ENCODE data around the gene MUC5AC. TPM values are rescaled to one million over a fixed set of nuclear protein-coding genes. Genes with fewer than 3 reads are reported as not detected.
A peak's percentile ranks its signal among the peaks of the same experiment; 100 is the strongest.

Gene MUC5AC
- polyA plus RNA-seq, 1 donor: 0.37 TPM

DNA sequence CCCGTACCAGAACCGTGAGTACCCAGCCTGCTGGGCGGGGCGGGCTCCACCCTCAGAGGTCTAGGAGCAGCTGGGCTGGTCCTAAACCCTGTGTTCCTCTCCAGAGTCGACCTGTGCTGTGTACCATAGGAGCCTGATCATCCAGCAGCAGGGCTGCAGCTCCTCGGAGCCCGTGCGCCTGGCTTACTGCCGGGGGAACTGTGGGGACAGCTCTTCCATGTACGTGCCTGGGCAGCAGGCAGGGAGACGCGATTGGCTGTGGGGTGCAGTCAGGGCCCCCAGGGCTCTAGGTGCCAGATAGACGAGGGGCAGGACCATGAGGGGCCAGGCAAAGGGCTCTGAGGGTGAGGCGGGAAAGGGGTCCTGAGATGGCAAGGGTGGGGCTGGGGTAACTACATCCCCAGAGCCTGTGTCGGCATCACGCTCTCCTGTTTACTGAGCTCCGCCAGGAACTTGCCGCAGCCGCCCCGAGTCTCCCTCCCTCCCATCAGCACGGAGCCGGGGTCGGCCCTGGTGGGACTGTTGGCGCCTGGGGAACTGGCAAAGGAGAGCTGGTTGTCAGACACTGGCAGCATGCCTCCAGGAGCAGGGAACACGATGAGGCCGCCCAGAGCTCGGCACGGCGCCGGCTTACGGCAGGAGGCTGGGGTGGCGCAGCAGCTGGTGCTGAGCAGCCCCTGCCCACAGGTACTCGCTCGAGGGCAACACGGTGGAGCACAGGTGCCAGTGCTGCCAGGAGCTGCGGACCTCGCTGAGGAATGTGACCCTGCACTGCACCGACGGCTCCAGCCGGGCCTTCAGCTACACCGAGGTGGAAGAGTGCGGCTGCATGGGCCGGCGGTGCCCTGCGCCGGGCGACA lies 42.2 kb downstream of the MUC5AC start:
- H3K36me3 ChIP-seq (ENCODE audit: control insufficient read depth, insufficient read depth, low read length): no peaks in the 10 kb centered on the region
- H3K4me1 ChIP-seq (ENCODE audit: control insufficient read depth, insufficient read depth, low read length): no peaks in the 10 kb centered on the region
- no peak for DNase-seq
- peaks cover 9% of the 10 kb centered on the region for H3K9me3 ChIP-seq (ENCODE audit: control insufficient read depth, low read depth, low read length)
- WGBS (ENCODE audit: insufficient coverage, low lambda C conversion rate): no CpG with 5 or more reads among the region's 47 CpGs
- H3K27me3 ChIP-seq (ENCODE audit: control insufficient read depth, insufficient read depth, low read length): peaks cover 20% of the 10 kb centered on the region
- H3K27ac ChIP-seq (ENCODE audit: low read length): no peak overlapping the region
- no peak overlapping the region for H3K4me3 ChIP-seq (ENCODE audit: low read length)

DNA sequence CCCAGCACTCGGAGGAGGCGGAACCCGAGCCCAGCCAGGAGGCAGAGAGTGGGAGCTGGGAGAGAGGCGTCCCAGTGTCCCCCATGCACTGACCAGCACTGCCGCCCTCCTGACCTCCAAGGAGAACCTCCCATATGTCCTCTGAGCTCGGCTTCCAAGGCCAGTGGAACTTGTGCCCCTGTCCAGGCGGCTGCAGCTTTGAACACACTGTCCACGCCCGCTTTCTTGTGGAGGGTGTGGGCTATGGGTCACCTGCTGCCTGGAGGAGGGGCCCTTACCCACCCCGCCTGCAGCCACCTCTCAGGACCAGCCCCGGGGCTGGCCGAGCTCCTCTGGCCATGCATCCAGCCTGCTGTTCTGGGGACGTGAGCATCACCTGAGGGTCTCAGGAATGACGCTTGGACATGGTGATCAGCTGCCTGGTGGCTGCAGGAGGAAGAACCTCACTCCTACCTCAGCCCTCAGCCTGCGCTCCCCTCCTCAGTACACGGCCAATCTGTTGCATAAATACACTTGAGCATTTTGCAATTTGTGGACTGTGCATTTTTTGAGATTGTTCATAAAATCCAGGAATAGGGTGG lies 42.9 kb downstream of the MUC5AC start:
- Histone ChIP-seq H3K4me3 (ENCODE audit: low read length) (no peak overlapping the region), H3K27me3 (ENCODE audit: control insufficient read depth, insufficient read depth, low read length) (peaks cover 20% of the 10 kb centered on the region), H3K9me3 (ENCODE audit: control insufficient read depth, low read depth, low read length) (peaks cover 5% of the 10 kb centered on the region), H3K27ac (ENCODE audit: low read length) (no peak overlapping the region), H3K36me3 (ENCODE audit: control insufficient read depth, insufficient read depth, low read length) (no peaks in the 10 kb centered on the region), H3K4me1 (ENCODE audit: control insufficient read depth, insufficient read depth, low read length) (no peaks in the 10 kb centered on the region)
- WGBS (ENCODE audit: insufficient coverage, low lambda C conversion rate): no CpG with 5 or more reads among the region's 16 CpGs
- no peak for DNase-seq

DNA sequence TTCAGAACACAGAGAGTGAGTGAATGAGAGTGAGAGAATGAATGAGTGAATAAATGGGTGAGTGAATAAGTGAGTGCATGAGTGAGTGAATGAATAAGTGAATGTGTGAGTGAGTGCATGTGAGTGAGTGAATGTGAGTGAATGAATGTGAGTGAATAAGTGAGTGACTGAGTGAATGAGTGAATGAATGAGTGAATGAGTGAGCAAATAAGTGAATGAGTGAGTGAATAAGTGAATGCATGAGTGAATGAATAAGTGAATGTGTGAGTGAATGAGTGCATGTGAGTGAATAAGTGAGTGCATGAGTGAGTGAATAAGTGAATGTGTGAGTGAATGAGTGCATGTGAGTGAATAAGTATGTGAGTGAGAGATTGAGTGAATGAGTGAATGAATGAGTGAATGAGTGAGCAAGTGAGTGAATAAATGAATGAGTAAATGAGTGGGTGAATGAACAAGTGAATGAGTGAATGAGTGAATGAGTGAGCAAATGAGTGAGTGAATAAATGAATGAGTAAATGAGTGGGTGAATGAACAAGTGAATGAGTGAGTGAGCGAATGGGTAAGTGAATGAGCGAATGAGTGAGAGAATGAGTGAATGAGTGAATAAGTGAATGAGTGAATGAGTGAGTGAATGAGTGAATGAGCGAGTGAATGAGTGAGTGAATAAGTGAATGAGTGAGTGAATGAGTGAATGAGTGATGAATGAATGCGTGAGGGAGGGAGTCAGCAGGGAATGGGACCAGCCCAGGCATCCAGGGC lies 43.8 kb downstream of the MUC5AC start:
- H3K4me3 ChIP-seq (ENCODE audit: low read length): no peak overlapping the region
- H3K27ac ChIP-seq (ENCODE audit: low read length): no peak overlapping the region
- no peaks in the 10 kb centered on the region for H3K9me3 ChIP-seq (ENCODE audit: control insufficient read depth, low read depth, low read length)
- no peaks in the 10 kb centered on the region for H3K36me3 ChIP-seq (ENCODE audit: control insufficient read depth, insufficient read depth, low read length)
- no peak for DNase-seq
- no peaks in the 10 kb centered on the region for H3K4me1 ChIP-seq (ENCODE audit: control insufficient read depth, insufficient read depth, low read length)
- H3K27me3 ChIP-seq (ENCODE audit: control insufficient read depth, insufficient read depth, low read length): peaks cover 20% of the 10 kb centered on the region
- 95% methylated on average over 3 of the region's 4 CpGs for WGBS (ENCODE audit: insufficient coverage, low lambda C conversion rate)

DNA sequence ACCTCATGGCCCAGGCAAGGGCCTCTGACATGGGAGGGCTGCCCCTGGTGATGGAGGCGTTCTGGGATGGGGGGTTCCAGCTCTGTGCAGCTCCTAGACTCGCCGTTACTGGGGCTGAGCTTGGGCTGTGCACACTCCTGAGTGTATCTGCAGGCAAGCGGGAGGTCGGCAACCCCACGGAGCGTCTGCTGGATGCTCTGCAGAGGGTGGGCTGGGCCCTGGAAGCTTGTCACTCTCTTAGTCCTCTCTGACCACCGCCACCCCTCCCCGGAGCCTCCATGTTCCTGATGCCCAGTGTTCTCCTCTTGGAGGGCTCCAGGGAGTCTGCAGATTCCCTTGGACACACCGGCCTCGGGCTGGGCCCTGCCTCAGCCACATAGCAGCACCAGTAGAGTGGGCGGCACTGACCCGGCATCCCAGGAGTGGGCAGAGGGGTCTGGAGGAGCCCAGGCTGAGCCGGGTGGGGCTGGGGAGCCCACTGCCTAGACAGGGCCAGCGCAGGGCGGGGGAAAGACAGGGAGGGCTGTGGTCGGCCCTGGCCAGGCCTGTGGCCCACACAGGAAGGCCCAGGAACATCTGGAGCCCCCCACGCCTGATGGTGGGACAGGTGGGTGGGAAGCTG lies 44.5 kb downstream of the MUC5AC start:
- no peaks in the 10 kb centered on the region for H3K36me3 ChIP-seq (ENCODE audit: control insufficient read depth, insufficient read depth, low read length)
- DNase-seq: no peak
- no CpG with 5 or more reads among the region's 18 CpGs for WGBS (ENCODE audit: insufficient coverage, low lambda C conversion rate)
- H3K9me3 ChIP-seq (ENCODE audit: control insufficient read depth, low read depth, low read length): no peaks in the 10 kb centered on the region
- no peak overlapping the region for H3K27ac ChIP-seq (ENCODE audit: low read length)
- no peak overlapping the region for H3K4me3 ChIP-seq (ENCODE audit: low read length)
- peaks cover 20% of the 10 kb centered on the region for H3K27me3 ChIP-seq (ENCODE audit: control insufficient read depth, insufficient read depth, low read length)
- no peaks in the 10 kb centered on the region for H3K4me1 ChIP-seq (ENCODE audit: control insufficient read depth, insufficient read depth, low read length)

DNA sequence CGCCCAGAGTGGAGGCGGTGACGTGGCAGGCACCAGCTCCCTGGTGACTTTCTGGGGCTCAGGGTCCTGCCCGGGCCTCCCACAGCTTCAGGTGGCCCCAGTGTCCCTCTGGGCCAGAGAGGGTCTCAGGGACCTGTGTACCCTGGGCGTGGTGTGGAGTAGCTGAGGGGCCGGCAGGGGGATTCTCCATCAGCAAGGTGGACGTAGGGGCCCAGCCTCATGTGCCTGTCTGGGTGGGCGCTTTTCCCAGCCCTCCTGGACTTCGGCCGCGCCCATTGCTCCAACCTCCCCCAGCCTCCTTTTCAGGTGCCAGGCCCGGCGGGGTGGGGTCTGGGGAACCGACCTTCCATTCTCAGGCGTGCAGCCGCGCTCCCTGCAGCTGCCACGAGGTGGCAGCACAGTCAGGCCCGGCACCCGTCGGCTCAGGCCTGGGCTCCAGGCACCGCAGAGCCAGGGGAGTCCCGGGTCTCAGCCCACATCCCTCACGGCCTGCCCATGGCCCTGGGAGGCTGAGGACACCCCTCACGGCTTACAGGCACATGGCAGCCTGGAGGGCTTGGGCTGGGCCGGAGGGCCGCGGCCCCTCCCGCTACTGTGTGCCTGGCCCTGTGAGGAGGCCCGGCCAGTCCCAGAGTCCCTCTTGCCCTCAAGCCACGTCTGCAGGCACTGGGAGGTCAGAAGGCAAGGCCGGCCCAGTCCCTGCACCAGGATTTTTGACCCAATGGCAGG lies 45.2 kb downstream of the MUC5AC start:
- Histone ChIP-seq H3K27ac (ENCODE audit: low read length) (no peak overlapping the region), H3K9me3 (ENCODE audit: control insufficient read depth, low read depth, low read length) (no peaks in the 10 kb centered on the region), H3K36me3 (ENCODE audit: control insufficient read depth, insufficient read depth, low read length) (no peaks in the 10 kb centered on the region), H3K27me3 (ENCODE audit: control insufficient read depth, insufficient read depth, low read length) (peaks cover 20% of the 10 kb centered on the region), H3K4me1 (ENCODE audit: control insufficient read depth, insufficient read depth, low read length) (no peaks in the 10 kb centered on the region), H3K4me3 (ENCODE audit: low read length) (no peak overlapping the region)
- no CpG with 5 or more reads among the region's 32 CpGs for WGBS (ENCODE audit: insufficient coverage, low lambda C conversion rate)
- peak; percentile 22 to 23 for DNase-seq

DNA sequence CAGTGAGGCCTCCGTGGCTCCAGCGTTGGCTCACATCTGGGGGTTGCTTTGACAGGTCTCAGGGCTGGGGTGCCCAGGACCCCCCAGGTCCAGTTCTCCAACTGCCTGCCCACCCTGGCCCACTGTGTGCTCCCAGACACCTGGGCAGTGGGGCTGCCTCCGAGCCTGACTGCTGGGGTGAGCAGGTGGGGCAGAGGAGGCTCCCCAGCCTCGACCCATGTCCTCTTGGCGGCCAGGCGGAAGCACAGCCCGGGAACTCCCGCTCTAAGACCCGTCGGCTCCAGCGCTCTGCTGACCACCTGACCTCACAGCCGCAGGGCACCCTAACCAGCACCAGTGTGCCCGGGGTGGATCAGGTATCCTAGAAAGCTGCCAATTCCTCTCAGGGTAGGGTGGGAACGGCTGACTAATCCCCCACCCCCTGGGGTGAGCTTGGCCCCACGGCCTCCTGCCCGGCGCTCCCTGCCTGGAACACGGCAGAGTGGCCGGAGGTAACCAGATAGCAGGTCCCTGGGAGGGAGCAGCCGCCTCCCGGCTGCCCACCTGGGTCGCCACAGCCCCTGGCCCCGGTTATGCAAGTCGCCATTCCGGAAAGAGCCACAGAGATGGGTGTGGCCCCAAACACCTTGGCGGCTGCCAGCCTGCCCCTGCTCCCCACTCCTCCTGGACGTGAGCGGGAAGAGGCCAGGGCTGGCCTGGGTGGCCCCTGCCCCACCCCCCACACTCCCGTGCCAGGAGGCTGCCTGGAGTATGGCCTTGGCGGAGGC lies 45.9 kb downstream of the MUC5AC start:
- H3K27me3 ChIP-seq (ENCODE audit: control insufficient read depth, insufficient read depth, low read length): peaks cover 20% of the 10 kb centered on the region
- no peak for DNase-seq
- H3K4me1 ChIP-seq (ENCODE audit: control insufficient read depth, insufficient read depth, low read length): no peaks in the 10 kb centered on the region
- H3K9me3 ChIP-seq (ENCODE audit: control insufficient read depth, low read depth, low read length): peaks cover 6% of the 10 kb centered on the region
- no CpG with 5 or more reads among the region's 30 CpGs for WGBS (ENCODE audit: insufficient coverage, low lambda C conversion rate)
- no peaks in the 10 kb centered on the region for H3K36me3 ChIP-seq (ENCODE audit: control insufficient read depth, insufficient read depth, low read length)
- no peak overlapping the region for H3K27ac ChIP-seq (ENCODE audit: low read length)
- no peak overlapping the region for H3K4me3 ChIP-seq (ENCODE audit: low read length)

DNA sequence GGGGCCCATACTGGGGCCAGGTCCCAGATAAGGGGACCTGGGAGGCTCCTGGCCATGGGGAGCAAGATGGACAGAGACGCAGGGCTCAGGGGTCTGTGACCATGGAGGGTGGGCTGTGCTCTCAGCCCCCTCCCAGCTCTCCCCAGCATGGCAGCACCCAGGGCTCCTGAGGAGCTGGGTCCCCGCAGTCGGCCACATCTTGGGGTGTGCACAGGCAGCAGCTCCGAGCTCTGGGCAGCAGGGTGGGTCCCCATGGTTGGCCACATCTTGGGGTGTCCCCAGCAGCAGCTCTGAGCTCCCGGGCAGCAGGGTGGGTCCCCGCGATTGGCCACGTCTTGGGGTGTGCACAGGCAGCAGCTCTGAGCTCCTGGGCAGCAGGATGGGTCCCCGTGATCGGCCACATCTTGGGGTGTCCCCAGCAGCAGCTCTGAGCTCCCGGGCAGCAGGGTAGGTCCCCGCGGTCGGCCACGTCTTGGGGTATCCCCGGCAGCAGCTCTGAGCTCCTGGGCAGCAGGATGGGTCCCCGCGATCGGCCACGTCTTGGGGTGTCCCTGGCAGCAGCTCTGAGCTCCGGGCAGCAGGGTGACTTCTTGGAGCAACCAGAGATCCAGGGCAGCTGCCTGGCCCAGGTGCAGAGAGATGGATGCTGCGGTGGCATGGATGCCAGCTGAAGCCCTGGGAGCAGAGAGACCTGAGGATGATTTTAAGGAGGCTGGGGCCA lies 46.8 kb downstream of the MUC5AC start:
- DNase-seq: no peak
- H3K36me3 ChIP-seq (ENCODE audit: control insufficient read depth, insufficient read depth, low read length): no peaks in the 10 kb centered on the region
- H3K9me3 ChIP-seq (ENCODE audit: control insufficient read depth, low read depth, low read length): peaks cover 6% of the 10 kb centered on the region
- peaks cover 14% of the 10 kb centered on the region for H3K27me3 ChIP-seq (ENCODE audit: control insufficient read depth, insufficient read depth, low read length)
- H3K4me1 ChIP-seq (ENCODE audit: control insufficient read depth, insufficient read depth, low read length): no peaks in the 10 kb centered on the region
- H3K27ac ChIP-seq (ENCODE audit: low read length): no peak overlapping the region
- WGBS (ENCODE audit: insufficient coverage, low lambda C conversion rate): no CpG with 5 or more reads among the region's 22 CpGs
- H3K4me3 ChIP-seq (ENCODE audit: low read length): no peak overlapping the region

DNA sequence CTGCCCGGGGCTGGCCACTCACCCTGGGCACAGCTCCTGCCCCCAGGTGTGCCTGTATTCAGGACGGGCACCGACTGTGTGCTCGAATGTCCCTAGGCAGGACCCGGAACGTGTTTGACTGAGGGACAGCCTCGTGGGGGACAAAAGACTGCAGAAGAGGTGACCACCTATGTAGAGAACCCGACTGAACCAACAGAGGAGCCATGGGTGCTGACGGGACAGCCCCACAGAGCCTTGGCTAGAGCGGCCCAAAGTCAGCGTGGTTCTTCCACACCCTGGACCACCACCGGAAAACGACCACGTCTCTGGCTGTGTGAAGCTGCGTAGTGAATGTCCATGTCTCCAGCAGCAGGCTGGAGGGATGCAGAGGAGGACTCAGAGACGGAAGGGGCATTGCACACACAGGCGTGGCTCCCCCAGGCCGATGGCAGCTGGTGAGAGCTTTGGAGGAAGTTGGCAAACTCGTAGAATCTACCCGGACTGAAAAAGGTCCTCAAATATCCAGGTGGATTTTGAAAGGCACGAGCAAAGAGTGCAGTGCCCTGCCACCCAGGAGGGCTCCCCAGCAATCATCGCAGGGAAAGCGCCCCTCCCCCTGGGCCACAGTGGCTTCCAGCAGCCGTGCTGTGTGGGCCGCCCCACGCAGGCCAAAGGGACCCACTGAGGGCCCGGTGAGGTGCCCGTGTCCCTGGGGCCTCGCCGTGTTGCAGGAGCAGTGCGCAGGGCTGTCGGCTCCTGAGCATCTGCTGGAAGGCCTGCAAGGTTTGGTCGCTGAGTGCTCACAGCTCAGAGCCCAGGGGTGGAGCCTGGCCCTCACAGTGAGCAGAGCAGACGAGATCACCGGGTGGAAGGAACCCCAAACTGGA lies 47.6 kb downstream of the MUC5AC start:
- no peak overlapping the region for H3K27ac ChIP-seq (ENCODE audit: low read length)
- peaks cover 6% of the 10 kb centered on the region for H3K9me3 ChIP-seq (ENCODE audit: control insufficient read depth, low read depth, low read length)
- H3K4me1 ChIP-seq (ENCODE audit: control insufficient read depth, insufficient read depth, low read length): no peaks in the 10 kb centered on the region
- no peaks in the 10 kb centered on the region for H3K36me3 ChIP-seq (ENCODE audit: control insufficient read depth, insufficient read depth, low read length)
- H3K4me3 ChIP-seq (ENCODE audit: low read length): no peak overlapping the region
- WGBS (ENCODE audit: insufficient coverage, low lambda C conversion rate): no CpG with 5 or more reads among the region's 35 CpGs
- H3K27me3 ChIP-seq (ENCODE audit: control insufficient read depth, insufficient read depth, low read length): peaks cover 8% of the 10 kb centered on the region
- DNase-seq: no peak

Data from large intestine (tissue), 3 donors.